ENCODE results near the gene SLC9A1. TPM values are rescaled to one million over a fixed set of nuclear protein-coding genes. Genes with fewer than 3 reads are reported as not detected.

The SLC9A1 gene
- polyA plus RNA-seq, 1 of the 3 experiments (the other 2 are of a cell fraction): 11.4 TPM

GRCh38 chr1:27077968-27078367 is 77.0 kb downstream of the SLC9A1 start (continued):
- no peak for TF ChIP-seq MEF2A (IDR thresholded peaks at IDR 0.05; ENCODE audit: borderline replicate concordance, low read depth)

- Histone ChIP-seq H3K36me3 (replicated peaks in 1 of 2; ENCODE audit: control insufficient read depth in 1 of 2, insufficient read depth in 2 of 2, low read length in 1 of 2) (no peaks in the 10 kb centered on the region), H3K27ac (ENCODE audit: low read depth in 2 of 2, low read length in 1 of 2) (no peak overlapping the region), H2AFZ (ENCODE audit: low read depth) (no peak overlapping the region), H3K79me2 (ENCODE audit: insufficient read depth) (no peaks in the 10 kb centered on the region), H3K4me3 (ENCODE audit: low read depth in 2 of 2, low read length in 1 of 2) (no peak overlapping the region), H3F3A (replicated peaks; ENCODE audit: insufficient read depth) (no peaks in the 10 kb centered on the region), H3K9me2 (no peaks in the 10 kb centered on the region), H4K20me1 (ENCODE audit: insufficient read depth) (no peaks in the 10 kb centered on the region), H3K27me3 (ENCODE audit: insufficient read depth) (no peaks in the 10 kb centered on the region), H3K4me1 (ENCODE audit: control insufficient read depth in 1 of 2, insufficient read depth in 2 of 2, low read depth in 1 of 2, low read length in 1 of 2) (no peaks in the 10 kb centered on the region), H3K4me2 (no peak overlapping the region), H3K9me3 (no peaks in the 10 kb centered on the region), H3K9ac (no peak overlapping the region)
- CTCF ChIA-PET: interaction anchor here (0.8 to 5.2 kb wide), 6 partner anchors 8 to 122 kb away, joined by 3 to 32 read pairs (median 3); no protein-coding TSS in a partner anchor
- DNase-seq: no peak
- 86% methylated on average over 2 of the region's 2 CpGs for WGBS (ENCODE audit: low lambda C conversion rate)
- TF ChIP-seq FOXJ3 (CRISPR knock-in tag; IDR thresholded peaks at IDR 0.05) (no peak), POLR2AphosphoS5 (IDR thresholded peaks at IDR 0.05; ENCODE audit: low read depth, low read length) (no peak), MXI1 (IDR thresholded peaks at IDR 0.05; ENCODE audit: low read depth, low read length) (no peak), FOXM1 (IDR thresholded peaks at IDR 0.05; ENCODE audit: low read depth) (no peak)
- POLR2A ChIA-PET: no interaction called here
Observed at GRCh38 chr1:27076803-27077202, 78.1 kb downstream of the SLC9A1 start.

GRCh38 chr1:27074175-27074780 is 80.6 kb downstream of the SLC9A1 start:
- H3K4me2 ChIP-seq: no peak overlapping the region
- H3K9ac ChIP-seq: no peak overlapping the region
- H3K27ac ChIP-seq (ENCODE audit: low read depth in 2 of 2, low read length in 1 of 2): no peak overlapping the region
- H4K20me1 ChIP-seq (ENCODE audit: insufficient read depth): no peaks in the 10 kb centered on the region
- ChIA-PET CTCF (interaction anchor here (0.9 to 10.0 kb wide), 3 partner anchors 23 to 29 kb away, joined by 3 to 98 read pairs (median 6); no protein-coding TSS in a partner anchor), POLR2A (no interaction called here)
- H3K9me3 ChIP-seq: no peaks in the 10 kb centered on the region
- H3K27me3 ChIP-seq (ENCODE audit: insufficient read depth): no peaks in the 10 kb centered on the region
- H3F3A ChIP-seq (replicated peaks; ENCODE audit: insufficient read depth): no peaks in the 10 kb centered on the region
- TF ChIP-seq RAD21 (IDR thresholded peaks at IDR 0.05; ENCODE audit: low read length): no peak
- TF ChIP-seq, protein P1, sequence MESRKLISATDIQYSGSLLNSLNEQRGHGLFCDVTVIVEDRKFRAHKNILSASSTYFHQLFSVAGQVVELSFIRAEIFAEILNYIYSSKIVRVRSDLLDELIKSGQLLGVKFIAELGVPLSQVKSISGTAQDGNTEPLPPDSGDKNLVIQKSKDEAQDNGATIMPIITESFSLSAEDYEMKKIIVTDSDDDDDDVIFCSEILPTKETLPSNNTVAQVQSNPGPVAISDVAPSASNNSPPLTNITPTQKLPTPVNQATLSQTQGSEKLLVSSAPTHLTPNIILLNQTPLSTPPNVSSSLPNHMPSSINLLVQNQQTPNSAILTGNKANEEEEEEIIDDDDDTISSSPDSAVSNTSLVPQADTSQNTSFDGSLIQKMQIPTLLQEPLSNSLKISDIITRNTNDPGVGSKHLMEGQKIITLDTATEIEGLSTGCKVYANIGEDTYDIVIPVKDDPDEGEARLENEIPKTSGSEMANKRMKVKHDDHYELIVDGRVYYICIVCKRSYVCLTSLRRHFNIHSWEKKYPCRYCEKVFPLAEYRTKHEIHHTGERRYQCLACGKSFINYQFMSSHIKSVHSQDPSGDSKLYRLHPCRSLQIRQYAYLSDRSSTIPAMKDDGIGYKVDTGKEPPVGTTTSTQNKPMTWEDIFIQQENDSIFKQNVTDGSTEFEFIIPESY (IDR thresholded peaks at IDR 0.05; ENCODE audit: borderline replicate concordance, low read depth): no peak
- no peak for TF ChIP-seq PBX3 (IDR thresholded peaks at IDR 0.05)
- TF ChIP-seq RXRA (IDR thresholded peaks at IDR 0.05; ENCODE audit: borderline replicate concordance, low read depth): no peak
- no peak for TF ChIP-seq JUND (IDR thresholded peaks at IDR 0.05)
- TF ChIP-seq ELF1 (IDR thresholded peaks at IDR 0.05): no peak
- no peak for TF ChIP-seq NRF1 (IDR thresholded peaks at IDR 0.05; ENCODE audit: low read depth, low read length)
- no peaks in the 10 kb centered on the region for H3K36me3 ChIP-seq (replicated peaks in 1 of 2; ENCODE audit: control insufficient read depth in 1 of 2, insufficient read depth in 2 of 2, low read length in 1 of 2)
- no peaks in the 10 kb centered on the region for H3K9me2 ChIP-seq
- WGBS (ENCODE audit: low lambda C conversion rate): 37% methylated on average over 2 of the region's 3 CpGs
- H3K4me1 ChIP-seq (ENCODE audit: control insufficient read depth in 1 of 2, insufficient read depth in 2 of 2, low read depth in 1 of 2, low read length in 1 of 2): peaks cover 0 to 11% of the 10 kb centered on the region in 2 experiments; a peak in 1 of 4 replicates
- no peak overlapping the region for H2AFZ ChIP-seq (ENCODE audit: low read depth)
- no peaks in the 10 kb centered on the region for H3K79me2 ChIP-seq (ENCODE audit: insufficient read depth)
- DNase-seq: no peak
- H3K4me3 ChIP-seq (ENCODE audit: low read depth in 2 of 2, low read length in 1 of 2): no peak overlapping the region
